OCI-LY3 (cell line): ENCODE results near the gene EZH2.

Experiments
- H2AFZ ChIP-seq: fragments of 200-600, 300-600 bp; shearing (Covaris generic); 2 replicates; pipeline ENCODE4 v1.6.0; 2014; ENCODE audit warnings: antibody characterized with exemption, low read depth, low read length
- H3K27ac ChIP-seq: fragments of 200-600, 300-600 bp; sonication (generic); 2 replicates; pipeline ENCODE4 v1.5.1; 2014; ENCODE audit warnings: mild to moderate bottlenecking, low read length, moderate library complexity, mixed read lengths
- H3K27me3 ChIP-seq: fragments of 200-600, 300-600 bp; sonication (generic); 2 replicates; pipeline ENCODE4 v1.6.1; 2014; ENCODE audit warnings: low read depth, low read length, mixed read lengths
- H3K36me3 ChIP-seq: fragments of 200-600, 300-600 bp; sonication (generic); replicated peaks from 2 replicates; pipeline ENCODE3; 2014; ENCODE audit warnings: low read depth, low read length, mixed read lengths
- H3K4me1 ChIP-seq: fragments of 300-600, 200-600 bp; sonication (generic); 2 replicates; pipeline ENCODE4 v1.6.1; 2014; ENCODE audit warnings: low read length, mixed read lengths
- H3K4me2 ChIP-seq: fragments of 200-600, 300-600 bp; sonication (generic); 2 replicates; pipeline ENCODE4 v1.6.1; 2014; ENCODE audit warnings: low read length, mixed read lengths
- H3K4me3 ChIP-seq: fragments of 300-600, 200-600 bp; sonication (generic); 2 replicates; pipeline ENCODE4 v1.5.1; 2014; ENCODE audit warnings: antibody characterized with exemption, mild to moderate bottlenecking, low read length, moderate library complexity
- H3K79me2 ChIP-seq: fragments of 300-600, 200-600 bp; shearing (Covaris generic); 2 replicates; pipeline ENCODE4 v1.6.1; 2014; ENCODE audit warnings: mild to moderate bottlenecking, low read length, mixed read lengths
- H3K9ac ChIP-seq: fragments of 300-600, 200-600 bp; shearing (Covaris generic); 2 replicates; pipeline ENCODE4 v1.6.0; 2014; ENCODE audit warnings: mild to moderate bottlenecking, low read length, moderate library complexity
- H3K9me3 ChIP-seq: fragments of 200-600, 300-600 bp; shearing (Covaris generic); 2 replicates; pipeline ENCODE4 v1.6.1; 2014; ENCODE audit warnings: low read length, mixed read lengths; ENCODE audit not compliant: insufficient read depth
- H4K20me1 ChIP-seq: fragments of 200-600, 300-600 bp; sonication (generic); 2 replicates; pipeline ENCODE4 v1.6.1; 2016; ENCODE audit warnings: low read length, mixed read lengths; ENCODE audit not compliant: insufficient read depth
- CTCF ChIP-seq: fragments of 200-600, 300-600 bp; sonication (generic); IDR thresholded peaks from 2 replicates; pipeline ENCODE4 v1.5.1; 2014; ENCODE audit warnings: antibody characterized with exemption, low read length, low read depth
- EZH2phosphoT487 ChIP-seq: fragments of 200-600 bp; shearing (Covaris generic); IDR thresholded peaks from 2 replicates; pipeline ENCODE4 v1.6.1; 2018; ENCODE audit warnings: antibody characterized with exemption, mixed run types, low read depth

Gene EZH2

GRCh38 chr7:148868378-148868674 lies 15.8 kb downstream of the EZH2 start:
- Histone ChIP-seq H3K4me1 (peaks cover 95% of the 10 kb centered on the region), H3K79me2 (peaks cover 98% of the 10 kb centered on the region), H3K27ac (peak overlapping the region; percentile 98), H3K9me3 (no peaks in the 10 kb centered on the region), H4K20me1 (peaks cover 63% of the 10 kb centered on the region), H3K4me2 (peak overlapping the region; percentile 87), H3K36me3 (peaks cover 13% of the 10 kb centered on the region), H3K9ac (peak overlapping the region; percentile 94), H2AFZ (no peak overlapping the region), H3K27me3 (no peaks in the 10 kb centered on the region), H3K4me3 (peak overlapping the region; percentile 74)
- TF ChIP-seq CTCF (no peak), EZH2phosphoT487 (no peak)

- H4K20me1 ChIP-seq: peaks cover 64% of the 10 kb centered on the region
- H3K27me3 ChIP-seq: no peaks in the 10 kb centered on the region
- H3K36me3 ChIP-seq: peaks cover 13% of the 10 kb centered on the region
- peaks cover 98% of the 10 kb centered on the region for H3K79me2 ChIP-seq
- no peaks in the 10 kb centered on the region for H3K9me3 ChIP-seq
- peak overlapping the region; percentile 94 for H3K9ac ChIP-seq
- peak overlapping the region; percentile 87 for H3K4me2 ChIP-seq
- peak overlapping the region; percentile 98 for H3K27ac ChIP-seq
- H3K4me1 ChIP-seq: peaks cover 95% of the 10 kb centered on the region
- no peak overlapping the region for H2AFZ ChIP-seq
- H3K4me3 ChIP-seq: peak overlapping the region; percentile 74
- TF ChIP-seq EZH2phosphoT487: no peak
- TF ChIP-seq CTCF: no peak
These were observed 16.3 kb downstream of the EZH2 start for GRCh38 chr7:148867596-148868377.

- H3K79me2 ChIP-seq: peaks cover 98% of the 10 kb centered on the region
These were observed 17.7 kb downstream of the EZH2 start for GRCh38 chr7:148866362-148866761.

GRCh38 chr7:148865283-148865682 lies 18.8 kb downstream of the EZH2 start:
- Histone ChIP-seq H3K79me2 (peaks cover 98% of the 10 kb centered on the region), H4K20me1 (peaks cover 57% of the 10 kb centered on the region), H3K36me3 (peaks cover 13% of the 10 kb centered on the region), H3K27ac (peak overlapping the region; percentile 84), H3K4me2 (peak overlapping the region; percentile 71), H2AFZ (no peak overlapping the region), H3K4me3 (peak overlapping the region; percentile 57), H3K4me1 (peaks cover 88% of the 10 kb centered on the region), H3K27me3 (no peaks in the 10 kb centered on the region), H3K9ac (peak overlapping the region; percentile 61), H3K9me3 (no peaks in the 10 kb centered on the region)
- TF ChIP-seq EZH2phosphoT487 (no peak), CTCF (no peak)

More at GRCh38 chr7:148866362-148866761, 17.7 kb downstream of the EZH2 start:
- peak overlapping the region; percentile 87 for H3K4me2 ChIP-seq
- TF ChIP-seq CTCF (no peak), EZH2phosphoT487 (no peak)
- peaks cover 13% of the 10 kb centered on the region for H3K36me3 ChIP-seq
- no peaks in the 10 kb centered on the region for H3K27me3 ChIP-seq
- H3K27ac ChIP-seq: peak overlapping the region; percentile 98
- H3K4me1 ChIP-seq: peaks cover 92% of the 10 kb centered on the region
- H2AFZ ChIP-seq: no peak overlapping the region
- H3K9me3 ChIP-seq: no peaks in the 10 kb centered on the region
- peaks cover 61% of the 10 kb centered on the region for H4K20me1 ChIP-seq
- H3K4me3 ChIP-seq: peak overlapping the region; percentile 74
- peak overlapping the region; percentile 61; the same call in 1 of the 2 replicates for H3K9ac ChIP-seq
